Transverse colon (tissue), 4 donors: Measurements from ENCODE around the gene TMEM150C. TPM values are rescaled to one million over a fixed set of nuclear protein-coding genes. Genes with fewer than 3 reads are reported as not detected.

Experiments used
- DNase-seq: peaks from one replicate; pipeline ENCODE4 v3.0.0-alpha.2; 2019
- H3K27ac ChIP-seq, 4 donors: fragments of 200-600 bp; sonication (generic); 2 replicates each; pipeline ENCODE4 v1.5.1; 2016 to 2018; ENCODE audit warnings: inconsistent platforms in 4 of 4
- H3K27me3 ChIP-seq: fragments of 200-600 bp; sonication (generic); 2 replicates; pipeline ENCODE4 v1.5.1; 2017; ENCODE audit warnings: inconsistent platforms
- H3K36me3 ChIP-seq, 4 donors: fragments of 200-600 bp; sonication (generic); 2 replicates each; pipeline ENCODE4 v1.5.1; 2017 to 2019; ENCODE audit warnings: inconsistent platforms in 4 of 4
- H3K4me1 ChIP-seq, 4 donors: fragments of 200-600 bp; sonication (generic); 2 replicates each; pipeline ENCODE4 v1.5.1; 2017 to 2020; ENCODE audit warnings: inconsistent platforms in 4 of 4
- H3K4me3 ChIP-seq, 4 donors: fragments of 200-600 bp; sonication (generic); 1 replicate in 1 of 4; 2 replicates in 3 of 4; pipeline versions ENCODE4 v1.5.1 to v1.6.1; 2017 to 2019; ENCODE audit warnings: inconsistent platforms in 4 of 4
- H3K9me3 ChIP-seq, 2 donors: fragments of 200-600 bp; sonication (generic); 2 replicates each; pipeline ENCODE4 v1.5.1; 2017 to 2019; ENCODE audit warnings: inconsistent platforms in 2 of 2
- EP300 ChIP-seq: sonication (generic); formaldehyde crosslinking; IDR thresholded peaks from one replicate; pipeline ENCODE4 v1.6.1; 2017; ENCODE audit warnings: antibody characterized with exemption, low read depth
- POLR2A ChIP-seq: fragments of 450-650 bp; IDR thresholded peaks from one replicate; pipeline ENCODE4 v1.6.1; 2016; ENCODE audit warnings: antibody characterized with exemption, mild to moderate bottlenecking, moderate library complexity
- POLR2AphosphoS5 ChIP-seq, 3 donors: sonication (generic); formaldehyde crosslinking; IDR thresholded peaks; one replicate each; pipeline ENCODE4 v1.6.1; 2016; ENCODE audit warnings: antibody characterized with exemption in 3 of 3
- WGBS, 2 donors: methylation state at CpG; one replicate each; pipeline ENCODE4 v1.1.5; 2018; ENCODE audit warnings: low coverage in 1 of 2; 5-methylcytosine and 5-hydroxymethylcytosine counted together
- in situ Hi-C, 4 donors: fragments of 200-750 bp; cut with MboI; loops; one replicate each; pipeline versions ENCODE4 v1.15.0 to v1.15.1; 2017; ENCODE audit warnings: low sequenced_read_pairs in 3 of 4, low pct_ligation_motif_present in 1 of 4, low pct_unique_long_range_greater_than_20kb in 1 of 4
- intact Hi-C: fragments of 100-400 bp; cut with DNase I; formaldehyde crosslinking; loops from one replicate; pipeline ENCODE4 v1.15.1; 2023; ENCODE audit warnings: low total_unique reads
- total RNA-seq, 4 donors: library from RNA; depleted of rRNA; stranded (reverse); fragments of >200 nt; gene quantifications; one replicate each; pipeline ENCODE4 v1.1.0, GENCODE V29; 2016
- TF ChIP-seq, protein P1 (sequence below), 5 experiments: fragments of 200-600 bp in 3 of 5; fragments of 450-650 bp in 2 of 5; sonication (generic) in 3 of 5; IDR thresholded peaks; 1 replicate in 2 of 5; 2 replicates in 3 of 5; pipeline ENCODE4 v1.5.1; 2016 to 2017; ENCODE audit warnings: antibody characterized with exemption in 5 of 5, inconsistent platforms in 3 of 5, mild to moderate bottlenecking in 2 of 5, moderate library complexity in 1 of 5

The TMEM150C gene
- total RNA-seq, 4 donors from 2014 or later = 0.37 to 6.6 (median 5.9) TPM; not detected in 1

DNA sequence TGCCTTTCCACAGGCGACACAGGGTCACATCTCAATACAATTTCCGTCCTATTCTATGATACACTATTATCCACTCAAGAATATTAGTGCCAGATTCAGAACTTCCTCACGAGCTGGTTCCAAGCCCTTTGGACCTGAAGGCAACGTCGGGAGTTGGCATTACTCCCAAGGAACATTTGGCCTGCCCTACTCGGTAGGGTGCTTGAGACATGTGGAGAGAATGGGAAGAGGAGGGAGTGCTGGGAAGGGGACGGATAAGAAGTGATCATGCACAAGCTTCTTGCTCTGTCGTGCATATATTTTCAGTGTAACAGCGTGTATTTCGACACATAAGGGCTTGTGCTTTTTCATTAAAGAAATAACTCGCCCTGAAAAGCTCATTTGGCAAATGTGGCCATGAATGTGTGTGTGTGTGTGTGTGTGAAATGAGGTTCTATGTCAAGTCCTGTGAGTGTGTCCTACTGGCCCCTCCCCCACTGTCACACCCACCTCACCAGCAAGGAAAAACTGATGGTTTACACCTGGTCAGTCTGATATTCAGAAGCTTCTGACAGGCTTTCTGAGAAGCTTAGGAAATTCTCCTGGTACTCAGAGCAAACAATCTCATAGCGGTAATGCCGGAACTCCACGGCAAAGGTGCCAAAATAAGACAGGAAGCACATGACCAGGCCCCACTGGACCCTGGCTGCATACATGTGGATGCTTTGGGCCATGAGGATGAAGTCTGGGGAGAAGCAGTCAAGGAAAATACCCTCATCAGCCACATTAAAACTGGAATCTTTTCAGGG lies 76.6 kb downstream of the TMEM150C start:
- no peak overlapping the region for H3K27ac ChIP-seq
- H3K9me3 ChIP-seq = no peaks in the 10 kb centered on the region
- no peak overlapping the region for H3K4me3 ChIP-seq
- no peaks in the 10 kb centered on the region for H3K36me3 ChIP-seq
- intact Hi-C loops = no loop called here
- no peaks in the 10 kb centered on the region for H3K4me1 ChIP-seq
- in situ Hi-C loops = no loop called here
- no peaks in the 10 kb centered on the region for H3K27me3 ChIP-seq
- DNase-seq = no peak
- 79% methylated on average over 14 of the region's 14 CpGs; no CpG with 5 or more reads in 1 of the 2 donors for WGBS, 2 donors
- TF ChIP-seq POLR2A (no peak), POLR2AphosphoS5 (IDR thresholded peaks at IDR 0.05) (no peak), EP300 (no peak)
- TF ChIP-seq, protein P1, sequence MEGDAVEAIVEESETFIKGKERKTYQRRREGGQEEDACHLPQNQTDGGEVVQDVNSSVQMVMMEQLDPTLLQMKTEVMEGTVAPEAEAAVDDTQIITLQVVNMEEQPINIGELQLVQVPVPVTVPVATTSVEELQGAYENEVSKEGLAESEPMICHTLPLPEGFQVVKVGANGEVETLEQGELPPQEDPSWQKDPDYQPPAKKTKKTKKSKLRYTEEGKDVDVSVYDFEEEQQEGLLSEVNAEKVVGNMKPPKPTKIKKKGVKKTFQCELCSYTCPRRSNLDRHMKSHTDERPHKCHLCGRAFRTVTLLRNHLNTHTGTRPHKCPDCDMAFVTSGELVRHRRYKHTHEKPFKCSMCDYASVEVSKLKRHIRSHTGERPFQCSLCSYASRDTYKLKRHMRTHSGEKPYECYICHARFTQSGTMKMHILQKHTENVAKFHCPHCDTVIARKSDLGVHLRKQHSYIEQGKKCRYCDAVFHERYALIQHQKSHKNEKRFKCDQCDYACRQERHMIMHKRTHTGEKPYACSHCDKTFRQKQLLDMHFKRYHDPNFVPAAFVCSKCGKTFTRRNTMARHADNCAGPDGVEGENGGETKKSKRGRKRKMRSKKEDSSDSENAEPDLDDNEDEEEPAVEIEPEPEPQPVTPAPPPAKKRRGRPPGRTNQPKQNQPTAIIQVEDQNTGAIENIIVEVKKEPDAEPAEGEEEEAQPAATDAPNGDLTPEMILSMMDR (IDR thresholded peaks at IDR 0.05) = no peak

DNA sequence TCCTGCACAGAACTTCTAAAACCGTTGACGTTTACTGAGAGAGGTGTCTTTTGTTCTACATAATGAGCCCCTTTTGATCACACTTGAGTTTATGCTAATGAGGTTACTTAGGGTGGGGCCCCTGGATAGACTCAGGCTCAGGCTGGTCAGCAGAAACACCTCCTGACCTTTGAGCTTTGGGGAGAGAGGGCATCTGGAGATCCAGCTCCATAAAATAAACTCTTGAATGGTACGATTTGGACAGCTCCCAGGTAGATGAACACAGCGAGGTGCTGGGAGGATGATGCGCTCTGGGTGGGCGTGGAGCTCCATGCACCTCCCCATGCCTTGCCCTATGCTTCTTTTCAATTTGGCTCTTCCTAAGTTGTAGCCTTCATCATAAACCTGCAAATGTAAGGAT lies 79.4 kb downstream of the TMEM150C start:
- Histone ChIP-seq H3K9me3 (no peaks in the 10 kb centered on the region), H3K27me3 (no peaks in the 10 kb centered on the region), H3K27ac (no peak overlapping the region), H3K4me3 (no peak overlapping the region), H3K36me3 (no peaks in the 10 kb centered on the region), H3K4me1 (no peaks in the 10 kb centered on the region)
- intact Hi-C loops = no loop called here
- no peak for TF ChIP-seq POLR2A
- TF ChIP-seq, protein P1 (IDR thresholded peaks at IDR 0.05) = no peak
- no peak for TF ChIP-seq POLR2AphosphoS5 (IDR thresholded peaks at IDR 0.05)
- no peak for TF ChIP-seq EP300
- DNase-seq = no peak
- in situ Hi-C loops = no loop called here
- 65 to 100% methylated on average over 1 to 6 of the region's 6 CpGs for WGBS, 2 donors

DNA sequence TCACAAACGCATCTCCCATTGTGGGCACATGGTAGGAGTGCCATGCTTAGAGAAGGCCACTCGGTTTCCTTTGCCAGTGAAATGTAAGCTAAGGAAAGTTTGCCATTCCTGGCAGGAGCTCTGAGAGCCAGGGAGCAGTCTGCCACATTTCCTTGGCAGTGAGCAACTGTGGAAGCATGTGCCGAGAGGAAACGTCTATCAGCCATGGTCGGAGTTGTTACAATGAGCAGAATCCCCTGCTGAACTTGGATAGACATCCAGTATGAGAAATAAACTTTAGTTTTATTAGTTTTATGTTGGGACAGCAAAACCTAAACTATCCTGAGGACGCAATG lies 80.3 kb downstream of the TMEM150C start:
- 66 to 93% methylated on average over 4 to 6 of the region's 6 CpGs for WGBS, 2 donors
- TF ChIP-seq EP300 = no peak
- TF ChIP-seq, protein P1 (IDR thresholded peaks at IDR 0.05) = no peak
- TF ChIP-seq POLR2A = no peak
- TF ChIP-seq POLR2AphosphoS5 (IDR thresholded peaks at IDR 0.05) = no peak
- Histone ChIP-seq H3K27ac (no peak overlapping the region), H3K4me3 (no peak overlapping the region), H3K27me3 (no peaks in the 10 kb centered on the region), H3K36me3 (no peaks in the 10 kb centered on the region), H3K9me3 (no peaks in the 10 kb centered on the region), H3K4me1 (no peaks in the 10 kb centered on the region)
- in situ Hi-C loops (no loop called here), intact Hi-C loops (no loop called here)
- no peak for DNase-seq

GRCh38 chr4:82480771-82481505 lies 80.8 kb downstream of the TMEM150C start:
- no peak for DNase-seq
- in situ Hi-C loops = no loop called here
- intact Hi-C loops = no loop called here
- Histone ChIP-seq H3K4me1 (no peaks in the 10 kb centered on the region), H3K27me3 (no peaks in the 10 kb centered on the region), H3K4me3 (no peak overlapping the region), H3K27ac (no peak overlapping the region), H3K9me3 (no peaks in the 10 kb centered on the region), H3K36me3 (no peaks in the 10 kb centered on the region)
- TF ChIP-seq POLR2AphosphoS5 (IDR thresholded peaks at IDR 0.05) = no peak
- no peak for TF ChIP-seq POLR2A
- TF ChIP-seq, protein P1 (IDR thresholded peaks at IDR 0.05) = no peak
- no peak for TF ChIP-seq EP300
- 95 to 96% methylated on average over 7 to 10 of the region's 10 CpGs for WGBS, 2 donors
